Measurements from ENCODE around the gene ARL5C.

ARL5C gene

GRCh38 chr17:39166437-39167335 is 725 bp upstream of the ARL5C start:
- no peak for DNase-seq

DNA sequence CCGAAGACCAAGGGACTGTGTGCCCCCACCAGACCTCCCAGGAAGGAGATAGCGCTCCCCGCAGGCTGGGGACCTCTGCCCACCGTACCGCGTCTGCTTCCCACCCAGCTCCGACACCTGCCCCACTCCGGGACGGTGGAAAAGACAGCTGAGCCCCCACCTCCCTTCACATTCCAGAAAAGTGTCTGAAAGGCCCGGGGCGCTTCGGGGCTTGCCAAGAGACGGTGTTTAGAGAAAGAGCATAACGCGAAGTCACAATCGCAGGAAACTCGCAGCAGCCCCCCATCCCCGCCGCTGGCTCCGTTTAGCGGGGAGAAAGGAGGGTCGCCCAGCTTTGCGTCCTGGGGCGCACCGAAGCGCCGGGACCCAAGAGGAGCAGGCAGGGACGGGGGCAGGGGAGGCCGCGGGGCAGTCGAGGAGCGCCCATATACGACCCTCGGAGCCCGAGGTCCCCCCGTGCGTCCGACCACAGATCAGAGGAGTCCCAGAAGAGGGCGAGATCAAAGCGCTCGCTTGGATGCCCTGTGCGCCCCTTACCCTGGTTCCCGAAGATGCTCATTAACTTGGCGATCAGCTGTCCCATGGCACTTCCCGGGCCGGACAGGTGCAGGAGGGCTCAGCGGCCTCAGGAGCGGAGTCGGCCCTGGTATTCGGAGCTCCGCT is 652 bp downstream of the ARL5C start:
- no peak for DNase-seq

DNA sequence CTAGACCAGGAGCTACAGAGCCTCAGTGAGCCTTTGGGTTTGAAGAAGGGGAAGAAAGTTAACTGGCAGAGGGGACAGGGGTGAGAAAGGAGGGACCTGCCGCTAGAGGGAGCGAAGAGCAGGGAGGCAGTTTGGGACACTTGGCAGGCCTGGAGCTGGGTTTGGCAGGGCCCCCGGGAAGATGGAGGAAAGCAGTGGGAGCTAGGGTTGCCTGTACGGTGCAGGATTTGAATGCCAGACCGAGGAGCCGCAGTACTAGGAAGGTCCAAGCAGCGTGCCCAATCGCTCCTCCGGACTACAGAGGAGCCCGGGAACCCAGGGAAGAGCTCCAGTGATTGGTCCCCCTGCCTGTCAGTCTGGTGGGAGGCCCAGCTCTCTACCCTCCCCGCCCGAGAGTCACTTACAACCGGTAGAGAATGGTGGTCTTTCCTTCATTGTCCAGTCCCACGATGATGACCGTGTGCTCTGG is 1.3 kb downstream of the ARL5C start:
- DNase-seq = peak; percentile 87

DNA sequence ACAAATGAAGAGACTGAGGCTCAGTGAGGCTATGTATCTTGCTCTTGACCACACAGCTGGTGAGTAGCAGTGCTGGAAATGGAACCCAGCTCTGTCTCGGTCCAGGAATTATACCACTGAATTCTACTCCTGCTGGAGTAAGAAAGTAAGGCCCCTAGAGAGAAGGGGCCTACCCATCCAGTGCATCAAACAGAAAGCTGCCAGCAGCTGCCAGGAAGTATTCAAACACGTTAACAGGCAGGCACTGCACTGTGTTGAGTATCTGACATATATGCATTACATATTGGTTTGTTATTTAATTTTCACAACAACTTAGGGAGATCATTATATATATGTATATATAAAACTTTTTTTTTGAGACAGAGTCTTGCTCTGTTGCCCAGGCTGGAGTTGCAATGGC is 4.0 kb downstream of the ARL5C start:
- no peak for DNase-seq

GRCh38 chr17:39158623-39159022 is 7.3 kb downstream of the ARL5C start:
- DNase-seq = no peak

DNA sequence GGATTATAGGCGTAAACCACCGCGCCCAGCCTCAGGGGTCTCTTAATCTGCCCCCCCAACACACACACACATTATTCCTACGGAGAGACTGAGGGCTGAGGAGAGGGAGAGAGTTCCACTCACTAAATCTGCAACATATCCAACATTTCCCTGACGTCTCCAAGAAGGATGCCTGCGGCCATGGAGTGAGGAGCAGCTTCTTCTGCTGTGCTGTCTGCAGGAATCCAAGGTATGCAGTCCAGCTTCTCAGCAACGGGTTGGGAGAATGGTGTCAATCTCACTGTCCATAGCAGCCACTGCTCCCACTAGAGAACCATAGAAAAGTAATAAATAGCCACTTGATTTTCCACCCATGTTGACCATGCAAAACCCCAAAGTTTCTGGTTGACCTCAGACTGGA is 9.5 kb downstream of the ARL5C start:
- DNase-seq = no peak

DNA sequence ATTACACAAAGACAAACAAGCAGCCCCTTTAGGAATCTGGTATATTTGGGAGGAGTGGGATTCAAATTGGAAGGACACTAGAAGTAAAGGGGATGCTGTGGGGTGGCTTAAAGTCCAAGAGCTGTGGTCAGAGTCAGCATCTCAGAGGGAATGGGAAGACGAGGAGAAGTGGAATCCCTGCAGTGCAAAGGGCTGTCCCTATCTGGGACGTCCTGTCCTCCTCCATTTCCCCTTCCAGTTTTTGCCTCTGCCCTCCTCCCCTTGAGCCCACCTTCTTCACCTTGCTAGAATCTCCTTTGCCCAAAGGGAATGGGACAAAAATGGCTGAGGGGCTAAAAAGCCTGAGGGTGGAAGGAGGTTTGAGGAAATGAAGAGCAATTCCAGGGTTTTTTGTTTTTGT is 10.3 kb downstream of the ARL5C start:
- no peak for DNase-seq

DNA sequence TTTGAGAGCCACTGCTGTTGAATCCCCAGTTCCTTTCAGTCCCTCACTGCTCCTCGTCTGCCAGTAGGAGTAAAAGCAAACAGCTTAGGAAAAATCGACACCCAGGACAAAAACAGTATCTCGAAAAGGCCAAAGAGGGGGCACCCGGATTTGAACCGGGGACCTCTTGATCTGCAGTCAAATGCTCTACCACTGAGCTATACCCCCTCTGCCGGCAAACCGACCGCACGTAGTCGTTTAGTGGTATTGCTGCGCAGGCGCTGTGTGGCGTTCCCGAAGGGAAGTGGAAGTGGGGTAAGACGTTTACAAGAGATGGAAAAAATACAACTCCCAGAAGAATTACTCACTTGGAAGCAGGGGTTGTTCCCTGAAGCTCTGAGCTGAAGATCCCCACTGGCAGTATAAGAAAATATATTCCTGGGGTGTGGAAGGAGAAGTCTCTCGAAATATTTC is 12.3 kb downstream of the ARL5C start:
- peak; percentile 94 for DNase-seq

- no peak for DNase-seq
Observed at GRCh38 chr17:39151943-39152818, 13.8 kb downstream of the ARL5C start.

DNA sequence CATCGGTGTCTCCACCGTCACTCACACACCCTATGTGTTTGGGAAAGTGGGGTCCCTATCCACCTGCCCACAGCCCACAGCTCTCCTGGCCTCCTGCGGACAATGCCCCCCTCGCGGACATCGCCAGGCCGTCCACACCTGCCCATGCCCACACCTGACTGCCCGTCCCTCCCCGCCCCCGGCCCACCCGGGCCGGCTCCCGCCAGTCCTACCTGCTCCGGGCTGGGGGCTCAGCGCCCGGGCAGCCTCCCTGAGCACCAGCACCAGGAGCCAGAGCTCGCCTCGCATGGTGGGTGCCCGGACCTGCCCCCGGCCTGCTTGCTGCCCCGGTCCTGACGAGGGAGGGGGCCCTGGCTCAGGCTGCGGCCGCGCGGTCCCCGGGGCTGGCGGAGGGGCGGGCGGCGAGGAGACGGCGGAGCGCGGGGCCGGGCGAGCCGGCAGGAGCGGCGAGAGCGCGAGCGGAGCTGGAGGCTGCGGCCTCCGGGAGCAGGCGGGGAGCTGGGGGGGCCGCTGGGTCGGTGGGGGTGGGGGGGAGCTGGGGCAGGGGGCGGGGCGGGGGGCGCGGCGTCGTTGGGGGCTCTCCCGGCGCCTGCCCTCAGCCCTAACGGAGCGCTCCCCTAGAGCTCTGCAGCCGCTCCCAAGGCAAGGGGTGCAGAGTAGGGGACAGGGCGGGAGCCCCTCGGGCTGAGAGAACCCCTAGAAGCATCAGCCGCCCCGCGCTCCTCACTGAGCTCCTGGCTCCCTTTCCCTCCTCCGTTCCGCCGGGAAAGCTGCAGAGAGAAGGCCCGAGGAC is 14.6 kb downstream of the ARL5C start, which contains the start of gene PLXDC1:
Gene PLXDC1, minus strand, starts transcription at position 488 of the 793 bp plus-strand sequence. Its CDS starts 200 bp downstream, at position 288.
- no peak for DNase-seq

GRCh38 chr17:39150795-39151149 is 15.2 kb downstream of the ARL5C start:
- no peak for DNase-seq

- no peak for DNase-seq
Observed at GRCh38 chr17:39150104-39150634, 15.8 kb downstream of the ARL5C start.

DNA sequence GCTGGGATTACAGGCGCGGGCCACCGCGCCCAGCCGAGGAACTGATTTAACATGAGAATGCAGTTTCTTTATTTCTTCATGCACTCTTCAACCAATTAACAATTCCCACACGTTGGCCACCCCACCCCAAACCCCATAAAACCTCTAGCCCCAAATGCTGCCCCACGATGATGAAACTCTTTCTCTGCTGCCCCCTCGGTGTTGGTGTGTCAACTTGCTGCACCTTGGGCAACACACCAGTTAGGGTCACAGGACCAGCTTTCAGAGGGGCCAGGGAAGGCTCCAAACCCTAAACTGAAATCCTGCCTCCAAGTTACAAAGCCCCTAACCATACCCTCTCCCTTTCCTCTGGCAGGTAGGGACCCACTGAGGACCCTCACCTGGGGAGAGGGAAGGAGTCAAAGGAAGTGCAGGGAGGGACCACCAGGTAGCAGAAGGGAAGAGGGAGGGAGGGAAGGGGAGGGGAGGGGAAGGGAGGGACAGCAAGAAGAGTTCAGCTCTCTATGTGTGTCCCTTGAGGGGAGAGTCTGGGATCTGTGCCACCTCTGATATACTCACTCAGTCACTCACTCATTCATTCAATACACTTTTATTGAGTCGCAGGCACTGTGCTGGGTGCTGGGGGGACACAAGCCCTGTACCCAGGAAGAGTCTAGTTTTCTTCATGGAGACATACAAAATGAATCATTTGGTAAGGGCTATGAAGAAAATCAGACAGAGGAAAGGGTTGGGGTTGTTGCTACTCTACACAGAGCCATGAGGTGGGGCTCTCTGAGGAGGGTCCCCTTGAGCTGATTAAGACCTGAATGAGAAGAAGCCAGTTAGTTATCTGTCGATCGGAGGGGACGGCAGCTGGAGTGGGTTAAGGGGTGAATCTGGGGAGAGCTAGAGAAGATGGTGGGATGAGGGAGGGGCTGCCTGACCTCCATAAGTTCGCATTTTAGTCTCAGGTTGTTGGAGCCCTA is 18.5 kb downstream of the ARL5C start:
- no peak for DNase-seq

- no peak for DNase-seq
Observed at GRCh38 chr17:39146273-39146672, 19.7 kb downstream of the ARL5C start.

DNA sequence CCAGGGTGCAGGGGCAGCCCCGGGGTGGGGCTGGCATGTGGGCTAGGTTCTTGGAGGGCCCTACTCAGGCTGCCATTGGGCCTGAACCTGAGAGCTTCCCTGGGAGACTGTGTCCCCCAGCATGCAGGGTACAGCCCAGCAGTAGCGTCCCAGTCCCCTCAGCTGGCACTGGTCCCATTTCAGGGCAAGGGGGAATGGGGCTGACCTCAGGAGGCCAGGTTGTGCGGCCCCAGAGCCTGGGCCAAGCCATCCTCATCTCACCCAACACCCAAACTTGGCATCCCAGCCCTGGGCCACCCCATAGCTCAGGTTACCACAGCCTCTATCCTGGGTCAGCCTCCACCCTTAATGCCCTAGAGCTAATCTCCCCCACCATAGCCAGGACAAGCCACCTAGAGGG is 20.8 kb downstream of the ARL5C start:
- DNase-seq = no peak

- DNase-seq = no peak
Observed at GRCh38 chr17:39144416-39144840, 21.5 kb downstream of the ARL5C start.

GRCh38 chr17:39143552-39144093 is 22.3 kb downstream of the ARL5C start:
- DNase-seq = no peak

GRCh38 chr17:39141915-39142664 is 23.9 kb downstream of the ARL5C start:
- no peak for DNase-seq

DNA sequence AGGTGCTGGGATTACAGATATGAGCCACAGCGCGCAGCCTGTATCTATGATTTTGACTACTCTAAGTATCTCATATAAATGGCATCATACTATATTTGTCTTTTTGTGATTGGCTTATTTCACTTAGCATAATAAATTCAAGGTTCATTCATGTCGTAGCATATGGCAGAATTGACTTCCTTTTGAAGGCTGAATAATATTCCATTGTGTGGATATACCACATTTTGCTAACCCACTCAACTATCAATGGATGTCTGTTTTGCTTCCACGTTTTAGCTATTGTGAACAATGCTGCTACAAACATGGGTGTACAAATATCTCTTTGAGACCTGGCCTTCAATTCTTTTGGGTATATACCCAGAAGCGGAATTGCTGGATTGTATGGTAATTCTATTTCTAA is 24.7 kb downstream of the ARL5C start:
- DNase-seq = no peak

DNA sequence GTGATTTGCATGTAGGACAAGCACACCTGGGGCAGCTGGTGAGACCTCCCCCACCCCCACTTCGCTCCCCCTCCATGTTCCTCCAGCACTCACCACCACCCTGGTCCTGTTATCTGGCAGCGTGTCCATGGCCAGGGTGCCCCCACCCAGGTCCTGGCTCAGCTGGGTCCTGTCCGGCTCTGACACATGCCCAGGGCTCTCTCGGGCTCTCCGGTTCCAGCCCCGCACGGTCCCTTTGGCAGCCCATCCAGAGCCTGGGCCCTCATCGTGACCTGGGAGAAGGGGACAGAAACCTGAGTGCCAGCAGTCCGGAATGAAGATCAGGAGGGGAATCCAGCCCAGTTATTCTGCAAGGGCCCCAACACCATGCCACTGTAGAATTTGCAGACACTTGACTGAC is 26.4 kb downstream of the ARL5C start:
- DNase-seq = no peak

Data from suppressor macrophage treated with lipopolysaccharide for 4 hours (primary cell).